GM18861 (cell line): ENCODE measurements around the gene FAM193B.
"Not testable (repeated sequence)": the region's sequence is repeated elsewhere in the genome, so short reads cannot be mapped to it uniquely, and the experiment has no call there.

Experiments
- ATAC-seq: cut with Tn5 transposase; IDR thresholded peaks from one replicate; pipeline ENCODE4 v1.9.1; 2021; ENCODE audit not compliant: unreplicated experiment

The FAM193B gene

DNA sequence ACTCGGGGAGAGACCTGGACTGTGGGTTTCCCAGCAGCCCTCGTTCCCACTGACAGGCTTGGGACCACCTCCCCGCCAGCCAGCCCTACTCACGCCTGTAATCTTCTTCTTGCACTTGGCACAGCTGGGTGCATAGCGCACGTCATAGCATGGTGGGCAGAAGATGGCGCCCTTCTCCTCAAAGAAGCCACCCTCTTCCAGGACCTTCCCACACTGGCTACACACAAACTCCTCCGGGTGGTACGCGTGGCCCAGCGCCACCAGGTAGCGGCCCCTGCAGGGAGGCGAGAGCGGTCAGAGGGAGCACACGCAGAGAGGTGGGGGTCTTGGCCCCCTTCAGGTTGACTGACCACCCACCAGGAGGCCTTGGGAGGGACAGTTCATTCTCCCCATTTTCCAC lies 66.4 kb downstream of the FAM193B start:
- ATAC-seq, result no peak

DNA sequence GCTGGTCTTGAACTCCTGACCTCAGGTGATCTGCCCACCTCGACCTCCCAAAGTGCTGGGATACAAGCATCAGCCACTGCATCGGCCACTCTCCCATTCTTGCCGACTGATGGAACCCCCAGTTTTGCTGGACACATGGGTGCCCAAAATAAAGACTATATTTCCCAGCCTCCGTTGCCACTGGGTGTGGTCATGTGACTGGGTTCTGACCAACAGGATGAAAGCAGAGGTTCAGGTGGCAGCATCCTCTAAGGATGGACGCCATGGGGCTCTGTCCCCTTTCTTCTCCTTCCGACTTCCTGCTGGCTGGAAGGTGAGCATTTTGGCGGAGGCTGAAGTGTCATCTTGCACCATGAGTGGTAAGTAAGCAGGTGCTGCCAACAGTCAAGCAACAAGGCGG lies 67.2 kb downstream of the FAM193B start:
- no peak for ATAC-seq

DNA sequence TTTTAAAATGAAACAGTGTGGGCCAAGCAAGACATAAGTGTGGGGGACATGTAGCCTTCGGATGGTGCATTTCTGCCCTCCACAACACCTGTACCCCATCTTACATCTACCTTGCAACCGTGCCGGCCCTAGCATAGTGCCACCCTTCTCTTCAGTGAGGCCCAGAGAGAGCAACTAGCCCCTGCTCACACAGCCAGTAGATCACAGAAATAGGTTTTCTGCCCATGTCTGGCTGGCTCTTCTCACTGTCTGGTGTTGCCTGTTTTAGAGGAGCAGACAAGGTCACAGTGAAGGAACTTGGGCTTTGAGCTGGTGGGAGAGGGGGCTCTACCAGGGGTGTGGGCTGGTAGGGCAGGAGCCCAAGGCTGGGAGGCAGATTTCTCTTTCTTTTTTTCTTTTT lies 68.1 kb downstream of the FAM193B start:
- ATAC-seq, result no peak

DNA sequence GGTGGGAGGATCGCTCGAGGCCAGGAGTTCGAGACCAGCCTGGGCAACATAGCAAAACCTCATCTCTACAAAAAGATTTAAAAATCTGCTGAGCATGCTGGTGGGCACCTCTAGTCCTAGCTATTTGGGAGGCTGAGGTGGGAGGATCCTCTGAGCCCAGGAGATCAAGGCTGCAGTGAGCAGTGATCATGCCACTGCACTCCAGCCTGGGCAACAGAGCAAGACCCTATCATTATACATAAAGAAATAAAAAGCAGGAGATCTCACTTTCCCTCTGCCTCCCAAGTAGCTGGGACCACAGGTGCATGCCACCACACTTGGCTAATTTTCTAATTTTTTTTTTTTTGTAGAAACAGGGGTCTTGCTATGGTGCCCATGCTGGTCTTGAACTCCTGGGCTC lies 68.6 kb downstream of the FAM193B start:
- not testable (repeated sequence) for ATAC-seq

DNA sequence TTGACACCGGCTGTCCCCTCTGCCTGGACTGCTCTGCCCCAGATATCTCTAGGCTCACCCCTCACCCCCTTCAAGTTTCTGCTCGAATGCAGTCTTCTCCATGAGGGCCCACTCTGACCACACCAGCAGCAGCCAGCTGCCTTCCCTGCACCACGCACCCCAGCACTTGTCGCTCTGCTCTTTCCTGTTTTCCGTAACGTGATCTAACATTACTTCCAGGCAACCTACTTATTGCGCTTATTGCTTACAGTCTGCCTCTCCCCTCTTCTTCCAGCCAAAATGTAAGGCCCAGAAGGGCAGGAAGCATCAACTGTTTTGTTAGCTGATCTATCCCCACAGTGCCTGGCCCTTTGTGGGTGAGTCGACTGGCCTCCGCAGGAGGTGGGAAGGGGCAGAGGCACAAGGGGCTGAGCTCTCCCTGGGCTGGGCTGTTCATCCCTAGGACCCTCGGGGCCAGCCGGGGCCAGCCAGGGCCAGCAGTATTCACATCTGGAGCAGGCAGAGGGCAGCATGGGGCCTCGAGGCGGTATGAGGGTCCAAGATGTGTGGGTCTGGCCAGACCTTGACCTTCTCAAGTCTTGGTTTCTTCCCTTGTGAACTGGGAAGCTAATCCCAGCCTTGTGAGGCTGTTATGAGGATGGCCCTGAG lies 69.3 kb downstream of the FAM193B start:
- no peak for ATAC-seq

DNA sequence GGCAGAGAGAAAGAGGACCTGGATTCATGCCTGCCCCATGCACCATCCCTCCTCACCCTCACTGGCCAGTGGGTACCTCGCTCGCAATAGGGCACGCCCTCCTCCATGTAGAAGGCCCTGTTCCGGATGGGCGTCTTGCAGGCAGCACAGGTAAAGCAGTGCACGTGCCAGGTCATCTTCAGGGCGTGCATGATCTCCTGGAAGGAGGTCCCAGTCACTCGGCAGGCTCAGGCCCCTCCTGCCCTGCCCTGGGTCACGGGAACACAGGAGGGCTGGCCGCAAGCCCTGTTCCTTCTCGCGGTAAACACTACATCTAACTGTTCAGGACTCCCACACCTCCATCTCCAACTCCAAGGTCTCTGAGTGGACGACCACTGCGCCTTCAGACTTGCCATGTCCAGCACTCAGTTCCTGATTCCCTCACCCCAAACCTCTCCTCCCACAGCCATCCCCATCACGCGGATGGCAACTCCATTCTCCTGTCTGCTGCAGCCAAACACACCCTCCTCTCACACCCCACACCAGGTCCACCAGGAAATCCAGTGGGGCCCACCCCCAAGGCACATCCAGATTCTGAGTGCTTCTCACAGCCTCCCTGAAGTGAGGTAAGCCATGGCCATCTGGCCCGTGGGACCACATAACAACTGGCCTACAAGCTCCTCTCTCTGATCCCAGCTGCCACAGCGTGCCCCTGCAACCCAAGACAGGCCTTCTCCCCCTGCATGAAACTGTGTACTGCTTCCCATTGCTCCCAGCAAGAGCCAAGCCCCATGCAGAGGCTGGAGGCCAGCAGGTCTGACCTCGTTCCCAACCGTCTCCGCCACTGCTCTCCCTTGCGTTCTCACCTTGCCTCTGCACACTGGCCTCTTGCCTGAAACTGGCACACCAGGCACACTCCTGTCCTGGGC lies 70.1 kb downstream of the FAM193B start:
- no peak for ATAC-seq

DNA sequence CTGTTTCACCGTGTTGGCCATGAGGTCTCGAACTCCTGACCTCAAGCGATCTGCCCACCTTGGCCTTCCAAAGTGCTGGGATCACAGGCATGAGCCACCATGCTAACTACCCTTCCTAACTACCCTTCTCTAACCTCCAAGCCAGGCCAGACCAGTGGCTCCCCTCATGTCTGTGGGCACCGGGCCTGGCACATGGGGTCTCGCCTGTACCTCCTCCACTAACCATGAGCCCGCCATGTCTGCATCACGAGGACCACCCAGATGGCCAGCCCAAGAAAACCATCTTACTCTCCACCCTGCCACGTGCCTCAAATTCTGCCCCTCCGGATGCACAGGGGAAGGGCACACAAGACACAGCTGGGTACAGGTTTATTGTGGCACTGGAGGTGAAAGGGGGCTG lies 71.3 kb downstream of the FAM193B start:
- ATAC-seq, result no peak

DNA sequence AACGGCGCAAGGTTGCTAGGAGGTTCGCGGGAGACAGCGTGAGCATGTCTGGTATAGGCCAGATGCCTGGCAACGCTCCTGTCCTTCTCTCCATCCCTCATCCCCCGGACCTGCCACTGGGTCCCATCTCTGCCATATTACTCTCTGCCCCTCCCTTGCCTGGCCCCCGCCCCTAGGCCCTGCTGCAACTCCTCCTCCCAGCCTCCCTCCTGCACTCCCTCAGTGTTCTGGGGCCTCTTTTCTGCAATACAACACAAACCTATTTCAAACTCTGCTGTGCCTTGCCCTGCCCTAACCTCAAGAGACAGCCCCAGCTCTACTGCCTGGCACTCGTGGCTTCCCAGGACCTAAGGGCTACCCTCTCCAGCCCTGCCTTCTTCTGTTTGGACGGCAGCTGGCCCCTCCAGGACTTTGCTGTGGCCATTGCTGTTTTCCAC lies 72.0 kb downstream of the FAM193B start:
- ATAC-seq, result no peak

DNA sequence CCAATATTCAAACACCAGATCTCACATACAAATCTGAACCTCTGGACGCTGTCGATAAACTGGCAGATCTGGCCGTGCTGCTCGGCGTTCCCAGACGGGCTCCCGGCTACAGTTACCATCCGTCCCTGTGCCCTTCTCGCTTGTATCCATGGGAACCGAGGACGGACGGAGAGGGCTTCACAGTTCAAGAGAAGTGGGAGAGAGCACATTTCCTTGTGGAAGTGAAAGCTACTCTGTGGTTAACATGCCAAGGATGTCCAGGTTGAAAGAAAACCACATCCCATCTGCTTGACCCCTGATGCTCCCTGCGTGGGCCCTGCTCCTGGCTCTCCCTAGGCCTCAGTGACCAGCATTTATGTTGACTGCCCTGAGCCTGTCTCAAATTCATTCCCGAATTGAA lies 74.6 kb downstream of the FAM193B start:
- no peak for ATAC-seq

DNA sequence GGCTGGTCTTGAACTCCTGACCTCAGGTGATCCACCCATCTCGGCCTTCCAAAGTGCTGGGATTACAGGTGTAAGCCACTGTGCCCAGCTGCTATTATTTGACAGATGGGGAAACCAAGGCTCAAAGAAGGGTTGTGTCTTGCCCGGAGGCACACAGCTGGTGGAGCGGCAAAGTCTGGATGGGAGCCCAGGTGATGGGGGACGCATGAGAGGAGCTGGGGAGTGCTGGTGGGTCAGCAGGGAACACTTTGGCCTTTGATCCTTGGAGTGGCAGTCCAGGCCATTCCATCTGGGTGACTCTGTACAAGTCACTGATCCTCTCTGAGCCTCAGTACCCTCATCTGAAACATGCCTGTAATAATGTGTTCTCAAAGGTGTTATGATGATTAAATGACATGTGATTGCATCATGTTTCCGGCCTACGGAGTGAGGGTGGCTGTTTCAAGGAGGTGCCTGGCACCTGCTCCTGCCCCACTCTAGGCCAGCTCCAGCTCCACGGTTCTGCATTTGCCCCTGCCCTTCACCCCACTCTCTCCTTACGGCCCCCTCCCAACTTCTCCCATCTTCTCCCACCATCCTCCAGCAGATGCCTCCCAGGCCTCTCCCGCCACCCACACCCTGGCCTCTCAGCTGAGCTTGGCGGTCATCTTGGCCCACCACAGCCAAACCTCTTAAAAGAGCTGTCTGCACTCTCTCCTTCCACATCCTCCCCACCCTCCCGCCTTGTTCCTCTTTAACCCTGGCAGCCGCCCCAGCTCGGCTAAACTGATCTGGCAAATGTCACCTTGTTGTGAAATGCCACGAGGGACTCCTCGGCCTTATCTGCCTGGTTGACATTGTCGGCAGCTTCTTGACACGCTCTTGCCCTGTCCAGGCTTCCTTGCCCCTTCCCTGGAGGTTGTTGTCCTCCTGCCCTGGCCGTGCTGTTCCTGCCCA lies 75.4 kb downstream of the FAM193B start:
- ATAC-seq, result no peak

DNA sequence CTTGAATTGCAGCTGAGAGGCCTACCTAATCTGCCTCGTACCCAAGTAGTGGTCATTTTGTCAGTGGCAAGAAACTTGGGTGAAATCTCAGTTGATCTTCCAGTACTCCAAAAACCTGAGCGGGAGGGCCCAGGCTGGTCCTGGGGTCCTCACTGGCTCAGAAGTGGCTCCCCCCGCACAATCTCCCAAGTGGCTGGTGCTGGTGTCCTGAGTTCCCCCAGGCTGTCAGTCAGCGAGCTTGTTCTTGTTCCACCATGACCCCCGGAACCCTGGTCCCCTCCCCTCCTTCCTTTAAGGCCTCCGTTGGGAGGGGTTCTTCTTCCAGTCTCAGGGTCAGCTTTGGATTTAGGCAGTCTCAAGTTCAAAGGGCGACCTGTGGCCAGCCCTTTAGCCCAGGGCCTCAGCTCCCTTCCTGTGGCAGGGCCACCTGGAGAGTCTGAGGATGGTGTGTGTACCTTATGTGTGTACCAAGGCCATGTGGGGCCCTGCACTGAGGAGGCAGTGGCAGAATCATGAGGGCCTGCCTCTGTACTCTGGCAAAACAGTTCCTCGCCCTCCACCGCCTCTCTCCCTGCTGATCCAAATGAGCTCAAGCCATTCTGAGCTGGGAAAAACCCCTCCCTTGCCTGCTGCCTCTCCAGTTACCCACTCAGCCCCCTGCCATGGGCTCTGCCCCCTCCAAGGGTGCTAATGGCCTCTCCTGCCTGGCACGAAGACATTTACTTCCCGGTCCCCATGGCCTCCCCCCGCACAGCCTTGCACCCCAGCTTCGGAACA lies 76.5 kb downstream of the FAM193B start:
- ATAC-seq, result no peak

DNA sequence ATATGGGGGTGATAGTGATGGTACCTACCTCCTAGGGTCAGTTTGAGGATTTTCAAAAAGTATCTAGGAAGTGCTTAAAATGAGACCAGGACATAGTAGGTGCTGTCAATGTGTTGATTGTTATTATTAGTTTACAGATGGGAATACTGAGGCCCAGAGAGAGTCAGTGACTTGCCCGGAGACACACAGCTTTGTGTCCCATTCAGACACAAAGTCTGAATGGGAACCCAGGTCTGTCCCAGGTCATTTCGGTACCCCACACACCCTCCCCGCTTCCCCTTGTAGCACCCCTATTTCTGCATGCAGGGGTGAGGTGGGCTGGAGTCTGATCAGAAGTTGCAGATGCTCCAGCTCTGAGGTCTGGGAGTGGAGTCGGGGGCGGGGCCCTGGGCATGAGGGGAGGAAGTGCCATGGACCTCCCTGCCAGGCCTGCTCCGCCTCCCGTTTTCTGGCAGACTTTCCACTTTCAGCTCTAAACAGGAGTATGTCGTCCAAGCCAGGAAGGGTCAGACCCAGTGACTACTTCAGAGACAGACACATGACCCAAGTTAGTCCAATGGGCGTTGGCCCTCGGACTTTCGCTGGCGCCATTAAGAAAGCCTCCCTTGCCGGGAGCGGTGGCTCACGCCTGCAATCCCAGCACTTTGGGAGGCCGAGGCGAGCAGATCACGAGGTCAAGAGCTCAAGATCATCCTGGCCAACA lies 77.7 kb downstream of the FAM193B start:
- no peak for ATAC-seq

DNA sequence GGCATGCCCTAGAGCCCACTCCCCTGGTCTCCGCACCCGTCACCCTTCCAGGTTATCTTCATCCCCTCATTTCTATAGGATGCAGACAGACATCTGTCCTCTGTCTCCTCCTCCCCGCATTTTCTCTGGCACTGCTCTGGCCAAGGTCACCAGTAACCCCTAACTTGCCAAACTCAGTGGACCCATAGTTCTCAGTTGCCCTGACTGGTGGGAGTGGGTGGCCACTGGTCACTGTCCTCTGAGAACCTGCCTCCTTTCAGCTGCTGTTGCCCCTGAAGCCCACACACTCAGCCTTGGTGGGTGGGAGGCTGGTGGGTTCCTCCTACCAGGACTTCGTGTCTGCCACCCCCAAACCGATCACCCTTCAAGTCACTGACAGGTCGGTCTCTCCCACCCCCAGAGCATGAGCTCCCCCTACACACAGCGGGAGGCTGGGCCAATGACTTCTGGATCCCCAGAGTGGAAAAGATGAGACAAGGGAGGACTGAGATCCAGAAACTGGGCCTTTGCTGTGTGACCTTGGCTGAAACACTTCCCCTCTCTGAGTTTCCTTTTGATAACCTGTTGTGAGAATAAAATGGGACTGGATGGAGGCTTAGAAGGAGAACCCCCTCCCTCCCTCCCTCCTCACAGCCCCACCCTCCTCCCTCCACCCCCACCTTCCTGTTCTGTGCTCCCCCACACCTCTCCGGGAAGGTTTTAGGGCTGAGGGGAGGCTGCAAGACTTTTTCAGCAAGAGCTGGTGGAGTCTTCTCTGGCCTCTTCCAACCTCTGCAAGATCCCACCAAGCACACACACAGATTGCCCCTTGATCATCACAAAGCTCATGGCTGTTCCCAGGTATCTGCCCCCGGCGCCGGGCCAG lies 78.6 kb downstream of the FAM193B start:
- ATAC-seq, result no peak

DNA sequence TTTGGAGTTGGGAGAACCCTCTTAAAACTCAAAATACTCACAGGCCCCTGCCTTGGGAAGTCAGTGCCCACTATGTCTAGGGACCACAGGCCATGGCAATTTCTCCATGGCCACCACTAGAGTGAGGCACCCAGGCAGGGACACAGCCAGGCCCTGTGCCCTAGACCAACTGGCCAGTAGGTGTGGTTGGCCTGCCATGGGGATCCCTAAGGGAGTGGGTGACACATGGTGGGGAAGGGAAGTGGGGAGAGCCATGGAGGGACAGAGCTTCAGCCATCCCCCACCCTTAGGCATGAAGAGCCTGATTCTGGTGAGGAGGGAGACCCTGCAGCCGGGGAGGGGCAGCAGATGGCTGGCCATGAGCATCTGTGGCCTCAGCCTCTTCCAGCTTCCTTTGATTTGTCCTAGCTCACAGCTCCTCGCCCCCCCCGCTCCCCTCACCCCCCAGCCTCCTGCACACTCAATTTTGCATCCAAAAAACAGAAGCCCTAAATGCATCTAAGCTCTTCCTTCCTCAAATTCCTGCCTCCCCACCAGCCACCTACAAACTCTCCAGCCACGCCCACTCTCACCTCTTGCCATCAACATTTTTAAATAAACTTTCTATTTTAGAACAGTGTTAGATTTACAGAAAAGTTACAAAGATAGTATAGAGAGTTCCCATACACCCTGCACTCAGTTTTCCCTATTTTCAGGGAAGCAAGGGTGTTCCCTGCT lies 79.4 kb downstream of the FAM193B start:
- ATAC-seq, result no peak

DNA sequence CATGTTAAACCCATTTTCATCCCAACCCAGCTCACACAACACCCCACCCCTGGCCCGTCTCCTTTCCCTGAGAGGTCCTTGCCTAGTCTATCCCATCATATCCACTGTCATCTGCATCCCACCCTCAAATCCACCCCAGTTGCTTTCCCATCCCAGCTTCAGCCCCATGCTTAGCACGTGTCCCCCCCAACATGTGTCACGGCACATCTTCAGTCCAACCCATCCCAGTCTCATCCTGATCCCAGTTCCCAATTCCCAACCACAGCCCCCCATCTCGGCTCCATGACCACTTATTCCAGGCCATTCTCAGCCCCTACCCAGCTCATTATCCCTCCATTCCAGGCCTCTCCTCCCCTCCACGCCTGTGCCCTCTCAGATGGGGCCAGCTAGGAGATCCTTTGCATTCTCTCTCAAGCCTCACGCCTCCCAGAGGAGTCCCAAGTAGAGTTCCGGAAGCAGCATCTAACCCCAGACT lies 80.3 kb downstream of the FAM193B start:
- no peak for ATAC-seq

DNA sequence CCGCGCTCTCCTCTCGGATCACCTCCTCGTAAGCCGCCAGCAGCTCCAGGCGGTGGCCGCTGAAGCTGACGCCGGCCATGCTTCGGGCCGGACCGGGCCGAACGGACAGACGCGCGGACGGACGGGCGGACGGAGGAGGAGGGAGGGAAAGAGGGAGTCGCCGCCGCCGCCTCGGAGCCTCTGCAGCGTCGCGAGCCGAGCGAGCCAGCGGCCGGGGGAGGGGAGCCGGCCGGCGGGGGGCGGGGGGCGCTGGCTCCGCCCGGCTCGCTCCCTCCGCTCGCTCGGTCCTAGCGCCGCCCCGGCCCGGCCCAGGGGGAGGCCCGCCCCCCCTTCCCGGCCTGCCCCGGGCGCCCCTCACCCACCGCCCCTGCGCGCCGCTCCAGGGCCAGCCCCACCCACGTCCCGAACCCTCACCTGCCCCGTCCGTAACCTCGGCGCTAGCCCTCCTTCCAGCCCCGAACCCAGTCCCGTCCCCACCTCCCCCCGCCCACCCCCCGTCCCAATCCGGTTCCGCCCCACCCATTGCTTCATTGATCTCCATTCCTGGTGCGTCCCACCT lies 80.8 kb downstream of the FAM193B start, which contains the start of gene DBN1:
Gene DBN1, minus strand, starts transcription at position 192 of the 559 bp plus-strand sequence. Its CDS starts 113 bp downstream, at position 79.
- ATAC-seq, result no peak
